Measurements from ENCODE around the gene AHNAK2. TPM values are rescaled to one million over a fixed set of nuclear protein-coding genes. Genes with fewer than 3 reads are reported as not detected.

AHNAK2 gene
- total and polyA plus RNA-seq, 9 of the 15 experiments (the other 6 are each of a cell fraction or from before 2014, with no cell fraction given) = 0.04 to 0.09 (median 0.04) TPM; not detected in 6

GRCh38 chr14:105021656-105022275 lies 43.6 kb upstream of the AHNAK2 start (continued):
- TF ChIP-seq, protein P1, sequence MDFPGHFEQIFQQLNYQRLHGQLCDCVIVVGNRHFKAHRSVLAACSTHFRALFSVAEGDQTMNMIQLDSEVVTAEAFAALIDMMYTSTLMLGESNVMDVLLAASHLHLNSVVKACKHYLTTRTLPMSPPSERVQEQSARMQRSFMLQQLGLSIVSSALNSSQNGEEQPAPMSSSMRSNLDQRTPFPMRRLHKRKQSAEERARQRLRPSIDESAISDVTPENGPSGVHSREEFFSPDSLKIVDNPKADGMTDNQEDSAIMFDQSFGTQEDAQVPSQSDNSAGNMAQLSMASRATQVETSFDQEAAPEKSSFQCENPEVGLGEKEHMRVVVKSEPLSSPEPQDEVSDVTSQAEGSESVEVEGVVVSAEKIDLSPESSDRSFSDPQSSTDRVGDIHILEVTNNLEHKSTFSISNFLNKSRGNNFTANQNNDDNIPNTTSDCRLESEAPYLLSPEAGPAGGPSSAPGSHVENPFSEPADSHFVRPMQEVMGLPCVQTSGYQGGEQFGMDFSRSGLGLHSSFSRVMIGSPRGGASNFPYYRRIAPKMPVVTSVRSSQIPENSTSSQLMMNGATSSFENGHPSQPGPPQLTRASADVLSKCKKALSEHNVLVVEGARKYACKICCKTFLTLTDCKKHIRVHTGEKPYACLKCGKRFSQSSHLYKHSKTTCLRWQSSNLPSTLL (IDR thresholded peaks at IDR 0.05) = no peak
- no peak for TF ChIP-seq TAF9B (IDR thresholded peaks at IDR 0.05; ENCODE audit: partially characterized antibody)
- TF ChIP-seq NCOA6 (IDR thresholded peaks at IDR 0.05) = no peak
- TF ChIP-seq MGA (IDR thresholded peaks at IDR 0.05) = peak; percentile 55
- TF ChIP-seq JUND (IDR thresholded peaks at IDR 0.05; ENCODE audit: borderline replicate concordance, low read depth, low read length) = no peak
- TF ChIP-seq JUND (tag; IDR thresholded peaks at IDR 0.05; ENCODE audit: borderline replicate concordance, low read depth, low read length) = no peak
- no peak for TF ChIP-seq FOXJ2 (tag; IDR thresholded peaks at IDR 0.05)
- TF ChIP-seq TAF7 (tag; IDR thresholded peaks at IDR 0.05) = no peak
- TF ChIP-seq, protein P2, sequence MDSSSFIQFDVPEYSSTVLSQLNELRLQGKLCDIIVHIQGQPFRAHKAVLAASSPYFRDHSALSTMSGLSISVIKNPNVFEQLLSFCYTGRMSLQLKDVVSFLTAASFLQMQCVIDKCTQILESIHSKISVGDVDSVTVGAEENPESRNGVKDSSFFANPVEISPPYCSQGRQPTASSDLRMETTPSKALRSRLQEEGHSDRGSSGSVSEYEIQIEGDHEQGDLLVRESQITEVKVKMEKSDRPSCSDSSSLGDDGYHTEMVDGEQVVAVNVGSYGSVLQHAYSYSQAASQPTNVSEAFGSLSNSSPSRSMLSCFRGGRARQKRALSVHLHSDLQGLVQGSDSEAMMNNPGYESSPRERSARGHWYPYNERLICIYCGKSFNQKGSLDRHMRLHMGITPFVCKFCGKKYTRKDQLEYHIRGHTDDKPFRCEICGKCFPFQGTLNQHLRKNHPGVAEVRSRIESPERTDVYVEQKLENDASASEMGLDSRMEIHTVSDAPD (CRISPR knock-in tag; IDR thresholded peaks at IDR 0.05) = no peak
- peak; percentile 19; the same call in 1 of the 2 replicates for TF ChIP-seq POLR2A (conservative IDR thresholded peaks at IDR 0.05)
- TF ChIP-seq CBX8 (IDR thresholded peaks at IDR 0.05; ENCODE audit: borderline replicate concordance, extremely low read depth, low read depth, low read length, poor library complexity, severe bottlenecking) = no peak
- no peak for TF ChIP-seq ZNF174 (CRISPR knock-in tag; IDR thresholded peaks at IDR 0.05)
- TF ChIP-seq PYGO2 (tag; IDR thresholded peaks at IDR 0.05) = no peak
- TF ChIP-seq EP300 (IDR thresholded peaks at IDR 0.05; ENCODE audit: low read length) = no peak

Measured in K562 (cell line).